ENCODE measurements around the gene PARVB. TPM values are rescaled to one million over a fixed set of nuclear protein-coding genes. Genes with fewer than 3 reads are reported as not detected.

The PARVB gene
- total and polyA plus RNA-seq, 10 of the 15 experiments (the other 5 are each of a cell fraction or from before 2014, with no cell fraction given), result 5.2 to 264 (median 76.0) TPM

GRCh38 chr22:44005524-44005923, 18.6 kb upstream of the PARVB start:
- H3K9ac ChIP-seq (ENCODE audit: control insufficient read depth, insufficient read depth, low read length), result no peak overlapping the region
- intact Hi-C loops (cut with micrococcal nuclease; ENCODE audit: unreplicated experiment), result no loop called here
- no peaks in the 10 kb centered on the region; the same call in 2 of the 3 replicates for H3K9me3 ChIP-seq (replicated peaks; ENCODE audit: control insufficient read depth, insufficient read depth, low read length)
- ATAC-seq (no peak), DNase-seq (ENCODE audit: low read depth, low spot score) (no peak), FAIRE-seq (no peak)
- POLR2A ChIA-PET, result no interaction called here
- BruUV-seq (replicated peaks), result no TSS peak
- no peaks in the 10 kb centered on the region for H3K4me1 ChIP-seq (ENCODE audit: control insufficient read depth, insufficient read depth, low read length)
- H3K4me3 ChIP-seq, result no peak overlapping the region
- no peak overlapping the region for H3K27ac ChIP-seq (ENCODE audit: control insufficient read depth, insufficient read depth)
- RAD21 ChIA-PET (ENCODE audit: unreplicated experiment), result no interaction called here
- H3K4me2 ChIP-seq (ENCODE audit: control insufficient read depth, insufficient read depth), result no peak overlapping the region
- H3K36me3 ChIP-seq (ENCODE audit: control insufficient read depth in 2 of 2, insufficient read depth in 2 of 2, low read length in 1 of 2), result peaks cover 0 to 1% of the 10 kb centered on the region in 2 experiments; a peak in 1 of 4 replicates
- 67% methylated on average over 4 of the region's 4 CpGs for WGBS (ENCODE audit: insufficient coverage, insufficient replicate concordance, low lambda C conversion rate, missing lambda C conversion rate)
- CTCF ChIA-PET, result interaction anchor here (1.1 to 2.0 kb wide), 3 partner anchors 12 to 80 kb away, joined by 3 to 6 read pairs (median 4); no protein-coding TSS in a partner anchor
- no peaks in the 10 kb centered on the region for H3K79me2 ChIP-seq (ENCODE audit: control insufficient read depth, insufficient read depth, low read length)
- no peak overlapping the region for H2AFZ ChIP-seq (ENCODE audit: control insufficient read depth, low read depth, low read length)
- H3K27me3 ChIP-seq (replicated peaks in 1 of 2; ENCODE audit: control insufficient read depth in 2 of 2, insufficient read depth in 2 of 2, low read length in 1 of 2), result no peaks in the 10 kb centered on the region
- in situ Hi-C loops (cut with MboI), result no loop called here
- SMC1A ChIA-PET (ENCODE audit: uncharacterized antibody, unreplicated experiment), result interaction anchor here (1.1 kb wide), 1 partner anchor 80 kb away, joined by 3 read pairs; no protein-coding TSS in a partner anchor
- no peaks in the 10 kb centered on the region for H4K20me1 ChIP-seq (ENCODE audit: control insufficient read depth, insufficient read depth)
- TF ChIP-seq BHLHE40 (IDR thresholded peaks at IDR 0.05; ENCODE audit: borderline replicate concordance in 1 of 2, low read depth in 2 of 2, low read length in 1 of 2) (no peak), CHD1 (IDR thresholded peaks at IDR 0.05; ENCODE audit: low read depth, low read length) (no peak), MTA3 (IDR thresholded peaks at IDR 0.05; ENCODE audit: borderline replicate concordance, low read length) (no peak), MYC (IDR thresholded peaks at IDR 0.05; ENCODE audit: insufficient read depth, insufficient read length, insufficient replicate concordance, low read length, severe bottlenecking) (no peak), NR2C2 (IDR thresholded peaks at IDR 0.05; ENCODE audit: borderline replicate concordance, control insufficient read depth, insufficient read length, low read depth) (no peak), BCL11A (IDR thresholded peaks at IDR 0.05; ENCODE audit: low read depth, low read length) (no peak), CREM (IDR thresholded peaks at IDR 0.05; ENCODE audit: low read depth) (no peak), RUNX3 (IDR thresholded peaks at IDR 0.05; ENCODE audit: low read length) (no peak), JUNB (IDR thresholded peaks at IDR 0.05) (no peak), PAX8 (IDR thresholded peaks at IDR 0.05) (no peak), REST (IDR thresholded peaks at IDR 0.05; ENCODE audit: low read depth, low read length) (no peak), RB1 (IDR thresholded peaks at IDR 0.05; ENCODE audit: borderline replicate concordance) (no peak), ELK1 (IDR thresholded peaks at IDR 0.05; ENCODE audit: low read depth, low read length) (no peak), CTCF (IDR thresholded peaks at IDR 0.05 in 2 of 3, conservative IDR thresholded peaks at IDR 0.05 in 1 of 3; ENCODE audit: control insufficient read depth in 2 of 3, extremely low read depth in 1 of 3, insufficient read depth in 1 of 3, low read depth in 3 of 3, low read length in 3 of 3) (no peak), POLR2AphosphoS5 (IDR thresholded peaks at IDR 0.05; ENCODE audit: low read length) (no peak), NR2F1 (conservative IDR thresholded peaks at IDR 0.05) (no peak), NR2C1 (IDR thresholded peaks at IDR 0.05) (no peak)

Measured in GM12878 (cell line).